Trophoblast cell (in vitro differentiated cells and primary cell): ENCODE measurements around the gene ZNF649.

Experiments used
- DNase-seq, 2 donors: peaks; one replicate each; pipeline ENCODE4 v3.0.0-alpha.2; 2016
- H2AFZ ChIP-seq: 2 replicates; pipeline ENCODE4 v1.6.1; 2013; ENCODE audit warnings: low read length, moderate library complexity, mild to moderate bottlenecking; ENCODE audit not compliant: insufficient read depth, poor library complexity
- H2AK5ac ChIP-seq: 2 replicates; pipeline ENCODE4 v1.6.1; 2013; ENCODE audit warnings: mild to moderate bottlenecking, low read length
- H2BK120ac ChIP-seq: 2 replicates; pipeline ENCODE4 v1.6.1; 2013; ENCODE audit warnings: low read length, mild to moderate bottlenecking, moderate library complexity; ENCODE audit not compliant: insufficient read depth, poor library complexity
- H2BK12ac ChIP-seq: 2 replicates; pipeline ENCODE4 v1.6.1; 2013; ENCODE audit warnings: mild to moderate bottlenecking, low read length, moderate library complexity
- H2BK5ac ChIP-seq: 2 replicates; pipeline ENCODE4 v1.6.1; 2013; ENCODE audit warnings: low read length, low read depth, moderate library complexity, mild to moderate bottlenecking; ENCODE audit not compliant: poor library complexity
- H3K14ac ChIP-seq: 2 replicates; pipeline ENCODE4 v1.6.1; 2013; ENCODE audit warnings: mild to moderate bottlenecking, low read length
- H3K18ac ChIP-seq: 2 replicates; pipeline ENCODE4 v1.6.1; 2013; ENCODE audit warnings: mild to moderate bottlenecking, low read length
- H3K23ac ChIP-seq: 2 replicates; pipeline ENCODE4 v1.6.1; 2013; ENCODE audit warnings: low read length
- H3K27ac ChIP-seq: 2 replicates; pipeline ENCODE4 v1.5.1; 2013; ENCODE audit warnings: low read depth, mild to moderate bottlenecking, inconsistent platforms, low read length, moderate library complexity
- H3K27me3 ChIP-seq: 2 replicates; pipeline ENCODE4 v1.6.1; 2013; ENCODE audit warnings: inconsistent platforms, mild to moderate bottlenecking, low read length, moderate library complexity; ENCODE audit not compliant: insufficient read depth
- H3K36me3 ChIP-seq, 2 experiments: 1 replicate in 1 of 2; 2 replicates in 1 of 2; pipeline ENCODE4 v1.6.1; 2013; ENCODE audit warnings: low read length in 2 of 2, mild to moderate bottlenecking in 2 of 2, moderate library complexity in 1 of 2; ENCODE audit not compliant: insufficient read depth in 2 of 2, control insufficient read depth in 1 of 2
- H3K4ac ChIP-seq: 2 replicates; pipeline ENCODE4 v1.6.1; 2013; ENCODE audit warnings: low read depth, mild to moderate bottlenecking, low read length, moderate library complexity
- H3K4me1 ChIP-seq, 2 experiments: 1 replicate in 1 of 2; 2 replicates in 1 of 2; pipeline ENCODE4 v1.6.1; 2013; ENCODE audit warnings: low read length in 2 of 2, mild to moderate bottlenecking in 2 of 2, moderate library complexity in 1 of 2; ENCODE audit not compliant: insufficient read depth in 2 of 2, control insufficient read depth in 1 of 2
- H3K4me2 ChIP-seq: 2 replicates; pipeline ENCODE4 v1.6.1; 2013; ENCODE audit warnings: inconsistent platforms, mild to moderate bottlenecking, low read length, moderate library complexity
- H3K4me3 ChIP-seq: 2 replicates; pipeline ENCODE4 v1.5.1; 2013; ENCODE audit warnings: mild to moderate bottlenecking, low read depth, low read length, inconsistent platforms
- H3K79me1 ChIP-seq: one replicate; pipeline ENCODE4 v1.6.1; 2013; ENCODE audit warnings: low read length
- H3K79me2 ChIP-seq: 2 replicates; pipeline ENCODE4 v1.6.1; 2013; ENCODE audit warnings: low read length, mild to moderate bottlenecking; ENCODE audit not compliant: control insufficient read depth, insufficient read depth, poor library complexity
- H3K9ac ChIP-seq: 2 replicates; pipeline ENCODE4 v1.6.1; 2013; ENCODE audit warnings: mild to moderate bottlenecking, low read length
- H3K9me3 ChIP-seq: 2 replicates; pipeline ENCODE4 v1.6.1; 2013; ENCODE audit warnings: low read depth, mild to moderate bottlenecking, control low read depth, inconsistent platforms, low read length; ENCODE audit not compliant: insufficient read depth
- H4K12ac ChIP-seq: 2 replicates; pipeline ENCODE4 v1.6.1; 2013; ENCODE audit warnings: low read depth, mild to moderate bottlenecking, low read length, moderate library complexity
- H4K8ac ChIP-seq: 2 replicates; pipeline ENCODE4 v1.6.1; 2013; ENCODE audit warnings: low read depth, mild to moderate bottlenecking, low read length, moderate library complexity
- H4K91ac ChIP-seq: one replicate; pipeline ENCODE4 v1.6.1; 2013; ENCODE audit warnings: low read depth, mild to moderate bottlenecking, low read length, moderate library complexity
- WGBS: extraction: QIAGEN DNeasy Blood & Tissue Kit; methylation state at CpG from one replicate; pipeline ENCODE4 v1.1.7; 2013; ENCODE audit warnings: missing lambda C conversion rate; ENCODE audit not compliant: insufficient read length, insufficient coverage; ENCODE audit errors: extremely low coverage; 5-methylcytosine and 5-hydroxymethylcytosine counted together

Gene ZNF649

GRCh38 chr19:51905206-51905605 lies 389 bp upstream of the ZNF649 start:
- peaks cover 14% of the 10 kb centered on the region for H3K9me3 ChIP-seq
- H2BK12ac ChIP-seq, result no peak overlapping the region
- H3K4ac ChIP-seq, result no peak overlapping the region
- H3K4me2 ChIP-seq, result peak overlapping the region; percentile 89
- no peak overlapping the region for H3K14ac ChIP-seq
- H3K27ac ChIP-seq, result no peak overlapping the region
- H2BK5ac ChIP-seq, result no peak overlapping the region
- no CpG with 5 or more reads among the region's 3 CpGs for WGBS
- H2AK5ac ChIP-seq, result no peak overlapping the region
- H3K79me2 ChIP-seq, result peaks cover 11% of the 10 kb centered on the region
- DNase-seq, result no peak
- no peak overlapping the region for H3K18ac ChIP-seq
- H2AFZ ChIP-seq, result no peak overlapping the region
- peaks cover 5 to 7% of the 10 kb centered on the region in 2 experiments for H3K36me3 ChIP-seq
- peaks cover 5% of the 10 kb centered on the region for H3K79me1 ChIP-seq
- H3K23ac ChIP-seq, result no peak overlapping the region
- no peak overlapping the region for H4K12ac ChIP-seq
- no peak overlapping the region for H3K9ac ChIP-seq
- no peak overlapping the region for H4K8ac ChIP-seq
- no peak overlapping the region for H3K4me3 ChIP-seq
- no peak overlapping the region for H4K91ac ChIP-seq
- no peaks in the 10 kb centered on the region for H3K4me1 ChIP-seq
- no peaks in the 10 kb centered on the region for H3K27me3 ChIP-seq
- H2BK120ac ChIP-seq, result no peak overlapping the region

GRCh38 chr19:51903192-51903591 lies 1.6 kb downstream of the ZNF649 start:
- H3K36me3 ChIP-seq, result peaks cover 12 to 18% of the 10 kb centered on the region in 2 experiments
- no peak overlapping the region for H3K14ac ChIP-seq
- H3K4me3 ChIP-seq, result no peak overlapping the region
- H4K91ac ChIP-seq, result no peak overlapping the region
- no peaks in the 10 kb centered on the region for H3K27me3 ChIP-seq
- no peak overlapping the region for H2BK120ac ChIP-seq
- no CpG with 5 or more reads among the region's 8 CpGs for WGBS
- no peak overlapping the region for H4K8ac ChIP-seq
- H3K9me3 ChIP-seq, result peaks cover 10% of the 10 kb centered on the region
- peak overlapping the region; percentile 41 for H3K4me2 ChIP-seq
- peaks cover 11% of the 10 kb centered on the region for H3K79me2 ChIP-seq
- no peak overlapping the region for H2BK5ac ChIP-seq
- H3K9ac ChIP-seq, result no peak overlapping the region
- DNase-seq, result no peak
- H3K4ac ChIP-seq, result peak overlapping the region; percentile 95
- H2AK5ac ChIP-seq, result no peak overlapping the region
- no peak overlapping the region for H3K27ac ChIP-seq
- no peak overlapping the region for H2BK12ac ChIP-seq
- H3K4me1 ChIP-seq, result no peaks in the 10 kb centered on the region
- H4K12ac ChIP-seq, result no peak overlapping the region
- no peak overlapping the region for H2AFZ ChIP-seq
- H3K18ac ChIP-seq, result no peak overlapping the region
- peaks cover 5% of the 10 kb centered on the region for H3K79me1 ChIP-seq
- H3K23ac ChIP-seq, result no peak overlapping the region

- H3K23ac ChIP-seq, result no peak overlapping the region
- H2BK120ac ChIP-seq, result no peak overlapping the region
- H3K9me3 ChIP-seq, result peaks cover 8% of the 10 kb centered on the region
- no peak overlapping the region for H3K18ac ChIP-seq
- no peak overlapping the region for H2BK5ac ChIP-seq
- peaks cover 5% of the 10 kb centered on the region for H3K79me1 ChIP-seq
- no peak overlapping the region for H3K4me3 ChIP-seq
- peaks cover 11% of the 10 kb centered on the region for H3K79me2 ChIP-seq
- no peak overlapping the region for H4K8ac ChIP-seq
- H2AFZ ChIP-seq, result no peak overlapping the region
- no peak overlapping the region for H3K27ac ChIP-seq
- H3K14ac ChIP-seq, result no peak overlapping the region
- H3K4me2 ChIP-seq, result no peak overlapping the region
- no peaks in the 10 kb centered on the region for H3K27me3 ChIP-seq
- no peak overlapping the region for H4K91ac ChIP-seq
- no peak overlapping the region for H2BK12ac ChIP-seq
- DNase-seq, result no peak
- H3K9ac ChIP-seq, result no peak overlapping the region
- peak overlapping the region; percentile 27 for H3K4ac ChIP-seq
- H3K36me3 ChIP-seq, result peaks cover 14 to 26% of the 10 kb centered on the region in 2 experiments
- WGBS, result no CpG with 5 or more reads among the region's 4 CpGs
- H4K12ac ChIP-seq, result no peak overlapping the region
- no peaks in the 10 kb centered on the region for H3K4me1 ChIP-seq
- no peak overlapping the region for H2AK5ac ChIP-seq
Measured at GRCh38 chr19:51901860-51902259, 3.0 kb downstream of the ZNF649 start.

GRCh38 chr19:51891193-51891747 lies 13.5 kb downstream of the ZNF649 start:
- Histone ChIP-seq H3K9ac (no peak overlapping the region), H3K9me3 (peaks cover 17% of the 10 kb centered on the region), H4K91ac (no peak overlapping the region), H3K79me1 (peaks cover 5% of the 10 kb centered on the region), H4K8ac (no peak overlapping the region), H3K4ac (no peak overlapping the region), H3K4me1 (no peaks in the 10 kb centered on the region), H3K23ac (no peak overlapping the region), H2BK5ac (no peak overlapping the region), H4K12ac (no peak overlapping the region), H3K4me2 (no peak overlapping the region), H3K36me3 (peaks cover 25 to 47% of the 10 kb centered on the region in 2 experiments), H3K14ac (no peak overlapping the region), H2BK120ac (no peak overlapping the region), H2AFZ (no peak overlapping the region), H3K79me2 (peaks cover 2% of the 10 kb centered on the region), H3K27ac (no peak overlapping the region), H3K27me3 (no peaks in the 10 kb centered on the region), H2BK12ac (no peak overlapping the region), H3K4me3 (no peak overlapping the region), H2AK5ac (no peak overlapping the region), H3K18ac (no peak overlapping the region)
- WGBS, result no CpG with 5 or more reads among the region's 10 CpGs
- DNase-seq, result no peak
